ENCODE results near the gene PAM. TPM values are rescaled to one million over a fixed set of nuclear protein-coding genes. Genes with fewer than 3 reads are reported as not detected.

Gene PAM
- total RNA-seq, 4 donors from 2014 or later, result 37.8 to 144 (median 92.7) TPM

- 68 to 75% methylated on average over 5 of the region's 5 CpGs for WGBS, 2 donors
- H3K4me3 ChIP-seq (ENCODE audit: low read depth, poor library complexity, severe bottlenecking), result no peak overlapping the region
- no peak for DNase-seq (ENCODE audit: low spot score in 2 of 2)
- intact Hi-C loops (cut with DNase I; ENCODE audit: low total_unique reads), result no loop called here
- TF ChIP-seq CTCF (IDR thresholded peaks at IDR 0.05) (no peak), POLR2A (IDR thresholded peaks at IDR 0.05) (no peak)
Measured at GRCh38 chr5:102733534-102733933, 21.6 kb upstream of the PAM start.

- intact Hi-C loops (cut with DNase I; ENCODE audit: low total_unique reads), result no loop called here
- no peak for TF ChIP-seq CTCF (IDR thresholded peaks at IDR 0.05)
- no peak for TF ChIP-seq POLR2A (IDR thresholded peaks at IDR 0.05)
Measured at GRCh38 chr5:102737161-102737560, 17.9 kb upstream of the PAM start.

DNA sequence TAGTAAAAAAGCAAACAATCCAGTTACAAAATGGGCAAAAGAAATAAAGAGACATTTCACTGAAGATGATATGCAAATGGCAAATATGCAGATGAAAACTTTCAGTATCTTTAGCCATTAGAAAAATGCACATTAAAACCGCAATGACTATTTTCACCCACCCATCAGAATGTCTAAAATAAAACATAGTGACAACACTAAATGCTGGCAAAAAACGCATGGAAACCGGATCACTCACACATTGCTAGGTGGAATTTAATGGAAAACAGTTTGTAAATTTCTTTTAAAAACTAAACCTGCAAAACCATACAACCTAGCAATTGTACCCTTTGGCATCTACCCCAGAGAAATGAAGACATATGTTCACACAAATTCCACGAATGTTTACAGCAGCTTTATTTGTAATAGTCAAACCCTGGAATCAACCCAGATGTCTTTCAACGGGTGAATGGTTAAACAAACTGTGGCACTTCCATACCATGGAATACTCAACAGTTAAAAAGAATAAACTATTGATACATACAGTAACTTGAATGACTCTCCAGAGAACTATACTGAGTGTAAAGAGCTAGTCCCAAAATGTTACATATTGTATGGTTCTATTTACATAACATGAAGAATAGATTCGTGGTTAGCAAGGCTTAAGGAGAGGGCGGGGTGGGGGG lies 17.2 kb upstream of the PAM start:
- intact Hi-C loops (cut with DNase I; ENCODE audit: low total_unique reads), result no loop called here
- 58 to 62% methylated on average over 7 of the region's 7 CpGs for WGBS, 2 donors
- DNase-seq (ENCODE audit: low spot score in 2 of 2), result no peak

More at GRCh38 chr5:102737161-102737560, 17.9 kb upstream of the PAM start:
- 67 to 83% methylated on average over 1 of the region's 1 CpG for WGBS, 2 donors
- H3K4me3 ChIP-seq (ENCODE audit: low read depth, poor library complexity, severe bottlenecking), result no peak overlapping the region
- no peak for DNase-seq (ENCODE audit: low spot score in 2 of 2)

DNA sequence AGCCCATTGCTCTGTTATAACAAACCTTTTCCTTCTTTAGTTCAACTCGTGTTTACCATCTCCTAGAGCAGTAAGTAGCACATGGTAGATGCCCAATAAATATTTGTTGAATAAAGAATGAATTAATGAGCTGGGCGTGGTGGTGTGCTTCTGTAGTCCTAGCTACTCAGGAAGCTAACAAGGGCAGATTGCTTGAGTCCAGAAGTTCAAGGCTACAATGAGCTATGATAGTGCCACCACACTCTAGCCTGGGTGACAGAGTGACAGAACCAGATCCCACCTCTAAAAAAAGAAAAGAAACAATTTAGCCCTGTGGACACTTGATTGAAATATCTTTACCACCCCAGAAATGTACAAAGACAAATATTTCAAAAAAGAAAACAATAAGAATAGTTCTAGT lies 14.6 kb upstream of the PAM start:
- WGBS, 2 donors, result 62 to 64% methylated on average over 2 of the region's 2 CpGs
- DNase-seq (ENCODE audit: low spot score in 2 of 2), result no peak

More for the DNA sequence above, 17.2 kb upstream of the PAM start:
- TF ChIP-seq CTCF (IDR thresholded peaks at IDR 0.05) (no peak), POLR2A (IDR thresholded peaks at IDR 0.05) (no peak)
- no peak overlapping the region for H3K4me3 ChIP-seq (ENCODE audit: low read depth, poor library complexity, severe bottlenecking)

DNA sequence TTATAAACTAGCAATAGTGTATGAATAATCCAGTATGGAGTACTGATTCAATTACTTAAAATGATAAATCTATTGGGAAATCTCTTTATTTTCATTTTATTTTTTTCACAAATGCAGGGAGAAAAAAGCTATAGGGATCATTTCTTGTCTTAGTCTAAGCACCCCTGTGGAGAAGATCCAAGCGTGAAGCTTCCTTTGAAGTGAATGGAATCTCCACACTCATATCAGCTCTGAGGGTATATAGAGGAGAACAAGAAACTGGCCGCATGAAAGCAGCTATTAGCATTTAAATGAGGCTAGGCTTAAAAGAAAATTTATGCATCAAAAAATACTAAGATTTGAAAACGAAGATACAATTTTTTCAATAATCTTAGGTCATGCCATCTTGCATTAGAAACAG lies 12.9 kb upstream of the PAM start:
- 72 to 75% methylated on average over 3 of the region's 3 CpGs for WGBS, 2 donors
- H3K4me3 ChIP-seq (ENCODE audit: low read depth, poor library complexity, severe bottlenecking), result no peak overlapping the region
- DNase-seq (ENCODE audit: low spot score in 2 of 2), result no peak
- TF ChIP-seq CTCF (IDR thresholded peaks at IDR 0.05), result no peak
- TF ChIP-seq POLR2A (IDR thresholded peaks at IDR 0.05), result no peak
- intact Hi-C loops (cut with DNase I; ENCODE audit: low total_unique reads), result no loop called here

More for the DNA sequence above, 14.6 kb upstream of the PAM start:
- no peak overlapping the region for H3K4me3 ChIP-seq (ENCODE audit: low read depth, poor library complexity, severe bottlenecking)
- TF ChIP-seq CTCF (IDR thresholded peaks at IDR 0.05), result no peak
- no peak for TF ChIP-seq POLR2A (IDR thresholded peaks at IDR 0.05)
- intact Hi-C loops (cut with DNase I; ENCODE audit: low total_unique reads), result no loop called here

- DNase-seq (ENCODE audit: low spot score in 2 of 2), result no peak
- intact Hi-C loops (cut with DNase I; ENCODE audit: low total_unique reads), result no loop called here
- no peak overlapping the region for H3K4me3 ChIP-seq (ENCODE audit: low read depth, poor library complexity, severe bottlenecking)
- WGBS, 2 donors, result 94 to 96% methylated on average over 4 of the region's 4 CpGs
- TF ChIP-seq CTCF (IDR thresholded peaks at IDR 0.05), result no peak
- no peak for TF ChIP-seq POLR2A (IDR thresholded peaks at IDR 0.05)
Measured at GRCh38 chr5:102743900-102744299, 11.2 kb upstream of the PAM start.
